Measurements from ENCODE around the gene TIGD3.

Gene TIGD3

GRCh38 chr11:65354265-65355012, at the start of gene TIGD3:
Gene TIGD3, plus strand, starts transcription at chr11:65354751. Its CDS starts 1,058 bp downstream, at chr11:65355809.
- DNase-seq, result peak; percentile 96 to 99 (median 97)

DNA sequence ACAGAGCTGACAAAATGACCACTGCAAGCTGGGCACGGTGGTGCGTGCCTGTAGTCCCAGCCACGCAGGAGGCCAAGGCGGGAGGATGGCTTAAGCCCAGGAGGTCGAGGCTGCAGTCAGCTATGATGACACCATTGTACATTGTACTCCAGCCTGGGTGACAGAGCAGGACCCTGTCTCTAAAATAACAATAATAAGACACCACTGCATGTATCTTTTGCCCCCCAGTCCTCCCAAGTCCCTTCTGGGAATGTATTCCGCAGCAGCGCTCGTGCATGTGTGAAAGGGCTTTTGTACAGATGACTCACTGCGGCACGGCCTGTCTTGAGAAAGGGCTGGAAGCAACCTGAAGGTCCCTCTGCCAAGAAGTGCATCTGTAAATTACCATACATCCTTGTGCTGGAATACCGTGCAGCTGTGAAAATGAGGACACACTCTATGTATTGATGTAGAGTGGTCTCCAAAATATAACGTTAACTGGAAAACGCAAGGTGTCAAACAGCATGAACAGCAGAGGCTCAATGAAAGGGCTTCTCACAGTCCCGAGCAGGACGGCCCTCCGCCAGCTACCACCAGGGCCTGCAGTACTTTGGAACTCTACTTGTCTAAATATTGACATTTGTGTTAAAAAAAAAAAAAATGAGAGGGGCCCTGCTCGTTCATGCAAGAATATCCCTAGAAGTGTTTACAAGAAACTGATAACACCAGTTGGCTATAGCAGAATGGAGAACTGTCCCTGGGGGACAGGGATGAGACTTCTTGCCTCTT, 48.9 kb upstream of the TIGD3 start:
- no peak for DNase-seq

DNA sequence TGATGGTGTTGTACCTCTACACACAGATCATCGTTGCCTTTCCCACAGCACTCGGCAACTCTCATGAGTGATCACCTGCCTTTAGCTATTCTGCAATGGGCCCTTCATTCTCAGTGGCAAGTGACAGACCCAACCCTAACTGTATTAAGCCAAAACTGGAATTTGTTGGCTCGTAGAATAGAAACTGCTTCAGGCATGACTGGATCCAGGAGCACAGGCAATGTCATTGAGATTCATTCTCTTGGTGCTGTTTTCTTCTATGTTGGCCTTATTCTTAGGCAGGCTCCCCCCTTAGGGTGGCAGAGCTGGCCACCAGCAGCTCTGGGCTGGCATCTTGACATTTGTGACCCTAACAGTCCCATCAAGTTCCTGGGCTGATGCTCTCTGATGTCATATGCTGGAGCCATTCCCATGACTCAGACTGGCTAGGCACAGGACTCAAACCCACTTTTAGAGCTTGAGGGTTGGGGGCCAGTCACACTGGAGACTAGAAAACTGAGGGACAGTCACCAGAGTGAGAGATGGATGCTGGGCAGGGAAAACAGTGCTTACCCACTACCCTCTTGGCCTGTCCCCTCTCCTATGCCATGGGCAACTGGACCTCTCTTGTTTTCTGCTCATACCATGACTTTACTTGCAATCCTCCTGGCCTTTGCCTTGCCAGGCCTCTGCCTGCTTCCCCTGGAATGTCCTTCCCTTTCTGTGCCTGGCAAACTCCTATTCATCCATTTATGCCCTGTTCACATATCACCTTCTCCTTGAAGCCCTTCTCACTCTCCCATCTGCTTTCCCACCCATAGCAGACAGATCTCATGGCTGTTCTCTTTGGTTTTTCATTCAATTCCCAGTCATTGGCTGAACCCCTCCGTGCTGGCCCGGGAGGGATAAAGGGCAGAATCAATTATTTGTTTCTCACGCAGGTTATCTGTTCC, 47.0 kb upstream of the TIGD3 start:
- DNase-seq, result peak; percentile 66 to 83 (median 73)

GRCh38 chr11:65308281-65308891, 46.2 kb upstream of the TIGD3 start:
- peak; percentile 93 to 96 (median 95) for DNase-seq

GRCh38 chr11:65309006-65309405, 45.5 kb upstream of the TIGD3 start:
- peak; percentile 52 to 69 (median 66) for DNase-seq

GRCh38 chr11:65310215-65310614, 44.3 kb upstream of the TIGD3 start:
- DNase-seq, result peak in 1 of 3 donors; percentile 54

DNA sequence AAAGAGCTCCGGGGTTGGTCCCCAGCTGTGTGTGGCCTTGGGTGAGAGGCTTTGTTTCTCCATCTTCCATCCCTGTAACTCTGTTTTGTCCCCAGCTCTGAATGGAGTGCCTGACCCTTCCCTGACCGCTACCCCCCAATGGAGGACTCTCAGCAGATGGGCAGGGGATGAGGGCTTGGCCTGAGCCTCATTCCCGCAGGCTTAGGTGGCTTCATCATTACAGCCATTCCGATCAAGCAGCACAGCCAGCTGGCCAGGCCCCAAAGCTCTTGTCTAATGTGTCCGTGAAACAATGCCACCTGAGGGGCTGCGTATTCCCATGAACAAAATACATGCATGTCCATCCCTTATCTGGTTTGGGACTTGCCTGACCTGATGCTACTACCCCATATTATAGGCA, 43.8 kb upstream of the TIGD3 start:
- DNase-seq, result no peak

DNA sequence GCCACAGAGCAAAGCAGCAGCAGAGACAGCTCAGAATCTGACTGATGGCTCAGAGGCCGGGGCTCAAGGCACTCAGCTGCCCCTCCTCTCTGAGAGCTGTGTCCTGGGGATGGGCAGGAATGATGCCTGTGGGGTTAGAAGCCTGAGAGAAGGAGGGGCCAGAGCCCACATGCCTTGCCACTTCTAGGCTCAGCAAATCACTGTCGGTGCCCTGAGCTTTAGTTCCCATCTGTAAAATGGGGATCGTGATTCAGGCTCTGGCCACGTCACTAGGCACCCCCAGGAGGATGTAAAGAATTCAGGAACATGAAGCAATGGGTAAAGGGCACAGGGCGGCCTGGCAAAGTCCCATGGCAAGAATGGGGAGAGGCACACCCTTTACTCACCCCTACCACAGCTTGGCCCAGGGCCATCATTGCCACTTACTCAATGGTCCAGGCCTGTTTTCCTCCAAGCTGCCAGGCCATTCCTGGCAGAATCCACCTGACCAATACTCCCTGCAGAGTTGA, 43.3 kb upstream of the TIGD3 start:
- DNase-seq, result peak; percentile 63 to 74 (median 70)

DNA sequence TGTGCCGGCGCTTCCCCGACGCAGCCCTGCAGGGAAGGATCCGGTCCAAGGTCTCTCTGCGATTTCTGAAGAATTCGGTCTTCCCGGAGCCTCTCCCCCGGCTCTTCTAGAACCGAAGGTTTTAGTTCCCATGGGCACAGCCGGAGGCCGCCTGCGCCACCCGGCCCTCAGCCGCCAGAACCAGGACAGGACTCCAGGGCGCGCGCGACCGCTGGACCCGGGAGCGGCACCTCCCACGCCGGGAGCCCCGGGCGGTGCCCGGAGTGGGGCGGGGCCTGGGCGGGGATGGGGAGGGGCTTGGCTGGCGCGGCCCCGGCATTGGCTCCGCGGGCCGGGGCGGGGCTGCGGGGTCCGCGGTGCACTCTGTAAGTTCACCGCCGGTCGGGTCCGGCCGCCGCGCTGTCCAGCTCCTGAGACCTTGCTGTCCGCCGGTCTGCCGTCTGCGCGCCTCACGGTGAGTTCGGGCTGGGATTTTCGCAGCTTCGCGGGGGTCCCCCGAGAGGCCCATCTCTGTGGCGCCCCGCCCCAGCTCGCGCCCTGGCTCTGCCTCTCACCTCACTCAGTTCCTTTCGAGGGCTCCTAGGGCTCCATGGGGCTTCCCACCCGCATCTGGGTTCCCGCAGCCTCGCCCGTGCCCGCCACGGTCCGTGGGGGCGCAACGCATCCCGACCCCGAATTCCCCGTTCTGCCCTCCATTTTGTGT, 39.9 kb upstream of the TIGD3 start, which contains the start of gene CDC42EP2:
Gene CDC42EP2, plus strand, starts transcription at position 366 of the 703 bp plus-strand sequence. CDS start 6,033 bp downstream, outside the sequence.
- peak; percentile 90 to 98 (median 95) for DNase-seq

DNA sequence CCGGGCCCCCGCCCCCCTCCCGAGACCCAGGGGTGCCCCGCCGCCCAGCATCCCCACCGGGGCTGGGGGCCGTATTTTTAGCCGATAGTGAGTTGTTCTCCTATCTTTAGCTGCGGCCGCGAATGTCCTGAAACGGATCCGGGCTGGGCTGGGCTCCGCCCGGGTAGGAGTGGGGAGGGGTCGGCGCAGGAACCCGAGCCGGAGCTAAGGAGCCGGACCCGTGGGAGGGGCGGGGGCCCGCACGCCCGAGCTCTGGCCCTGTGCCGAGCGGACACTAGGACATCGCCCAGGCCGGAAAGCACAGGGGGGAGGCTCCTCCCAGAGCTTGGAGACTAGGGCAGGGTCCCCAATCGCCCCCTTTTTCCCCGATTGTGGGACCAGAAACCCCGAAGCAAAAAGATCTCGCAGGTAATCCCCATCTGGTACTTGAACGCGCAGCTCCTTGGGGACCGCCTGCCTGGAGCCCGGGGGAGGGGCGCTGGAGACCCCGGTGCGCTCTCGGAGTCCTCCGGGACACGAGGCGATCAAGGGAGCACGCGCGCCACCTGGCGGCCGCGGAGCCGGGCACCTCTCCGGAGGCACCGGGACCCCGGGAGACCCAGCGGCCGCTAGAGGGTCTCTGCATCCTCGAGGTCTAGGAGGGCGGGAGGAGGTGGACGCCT, 39.2 kb upstream of the TIGD3 start:
- DNase-seq, result peak; percentile 72 to 91 (median 83)

GRCh38 chr11:65315866-65316226, 38.7 kb upstream of the TIGD3 start:
- no peak for DNase-seq

- DNase-seq, result peak; percentile 82 to 87 (median 86)
Observed at GRCh38 chr11:65316227-65317024, 38.1 kb upstream of the TIGD3 start.

DNA sequence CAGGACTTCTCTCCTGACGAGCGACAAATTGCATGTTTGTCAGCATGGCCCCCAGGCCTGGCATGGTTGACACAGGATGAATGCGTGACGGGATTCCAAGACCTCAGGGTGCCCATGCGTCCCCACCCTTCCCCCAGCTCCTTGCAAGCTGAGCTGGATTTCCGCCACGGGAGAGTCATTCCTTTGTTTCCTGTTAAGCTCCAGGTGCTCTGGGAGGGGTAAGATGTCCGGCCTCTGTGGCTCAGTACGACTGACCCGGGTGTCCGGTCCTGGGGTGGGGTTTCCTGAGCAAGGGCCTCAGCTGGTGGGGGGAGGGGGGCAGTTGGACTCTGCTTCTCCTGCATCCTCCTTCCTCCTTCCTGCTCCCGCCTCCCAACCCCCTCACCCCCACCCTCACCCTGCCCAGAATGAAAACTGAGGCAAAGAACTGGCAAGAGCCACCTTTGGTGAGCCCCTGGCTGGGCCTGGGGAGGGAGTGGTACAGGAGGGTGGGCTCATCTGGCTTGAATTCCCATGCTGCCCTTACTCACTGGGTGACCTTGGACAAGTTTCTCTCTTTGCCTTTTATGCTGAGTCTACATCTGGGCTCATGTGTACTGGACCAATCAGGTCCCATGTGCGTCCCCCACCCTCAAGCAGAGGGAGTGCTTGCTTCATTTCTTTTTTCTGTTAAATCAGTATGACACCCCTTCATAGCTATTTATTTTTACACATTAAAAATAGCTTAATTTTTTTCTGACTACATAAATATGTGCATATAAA, 37.3 kb upstream of the TIGD3 start:
- DNase-seq, result no peak

DNA sequence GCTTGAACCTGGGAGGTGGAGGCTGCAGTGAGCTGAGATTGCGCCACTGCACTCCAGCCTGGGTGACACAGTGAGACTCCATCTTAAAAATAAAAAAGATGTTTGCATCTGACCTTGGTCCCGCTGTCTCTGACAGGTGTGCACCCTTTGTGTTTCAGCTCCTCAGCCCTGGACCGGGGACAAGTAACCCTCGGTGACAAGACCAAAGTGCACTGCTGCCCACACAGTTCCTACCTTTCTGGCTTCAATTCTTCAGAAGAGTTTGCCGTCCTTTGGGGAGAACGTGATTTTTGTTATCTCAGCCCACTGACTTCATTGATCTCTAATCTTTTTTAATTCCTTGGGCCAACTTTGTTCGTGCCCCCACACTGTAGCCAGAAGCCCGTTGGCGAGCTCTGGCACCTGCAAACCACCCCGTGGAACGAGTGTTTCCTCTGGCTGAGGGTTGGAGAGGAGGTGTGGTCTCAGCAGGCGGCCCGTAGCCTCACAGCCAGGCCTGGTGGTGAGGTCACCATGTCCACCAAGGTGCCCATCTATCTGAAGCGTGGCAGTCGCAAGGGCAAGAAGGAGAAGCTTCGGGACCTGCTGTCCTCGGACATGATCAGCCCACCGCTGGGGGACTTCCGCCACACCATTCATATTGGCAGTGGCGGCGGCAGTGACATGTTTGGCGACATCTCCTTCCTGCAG, 34.0 kb upstream of the TIGD3 start:
- DNase-seq, result no peak

GRCh38 chr11:65321076-65321475, 33.5 kb upstream of the TIGD3 start:
- no peak for DNase-seq

GRCh38 chr11:65321828-65322485, 32.6 kb upstream of the TIGD3 start:
- DNase-seq, result no peak

DNA sequence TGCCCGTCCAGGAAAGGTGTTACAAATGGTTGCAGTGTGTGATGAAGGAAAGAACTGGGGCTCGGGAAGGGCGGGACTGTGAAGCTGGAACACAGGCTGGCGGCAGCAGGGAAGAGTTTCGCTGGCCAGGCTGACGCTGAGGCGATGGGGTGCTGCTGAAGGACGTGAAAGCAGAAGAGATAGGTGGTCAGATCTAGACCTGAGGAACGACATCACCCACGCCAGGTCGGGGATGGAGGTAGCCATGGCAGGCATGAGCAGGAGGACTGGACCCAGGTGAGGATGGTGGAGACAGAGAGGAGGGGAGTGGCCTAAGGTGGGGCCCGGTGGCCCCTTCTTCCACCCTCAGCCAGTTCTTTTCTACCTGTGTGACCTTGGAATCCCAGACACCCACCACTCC, 30.7 kb upstream of the TIGD3 start:
- DNase-seq, result no peak

DNA sequence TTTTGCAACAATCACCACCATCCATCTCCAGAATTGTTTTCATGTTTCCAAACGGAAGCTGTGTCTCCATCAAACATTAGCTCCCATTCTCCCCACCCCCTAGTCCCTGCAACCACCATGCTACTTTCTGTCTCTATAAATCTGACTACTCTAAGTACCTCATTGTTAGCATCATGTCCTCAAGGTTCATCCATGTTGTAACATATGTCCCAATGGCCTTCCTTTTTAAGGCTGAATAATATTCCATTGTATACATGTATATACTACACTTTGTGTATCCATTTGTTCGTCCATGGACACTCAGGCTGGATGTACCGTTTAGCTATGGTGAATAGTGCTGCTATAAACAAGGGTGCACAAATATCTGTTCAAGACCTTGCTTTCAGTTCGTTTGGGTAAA, 29.1 kb upstream of the TIGD3 start:
- DNase-seq, result no peak
